Natural killer cell (primary cell): ENCODE measurements around the gene SORCS1. TPM values are rescaled to one million over a fixed set of nuclear protein-coding genes. Genes with fewer than 3 reads are reported as not detected.

Experiments used
- ATAC-seq, 3 donors: fragments of 150-1000 bp in 2 of 3; fragments of 200-7000 bp in 1 of 3; cut with Tn5 transposase; 1 replicate in 1 of 3; 2 replicates in 2 of 3; pipeline ENCODE4 v1.10.0; 2021; ENCODE audit warnings: mild to moderate bottlenecking in 2 of 3, moderate library complexity in 2 of 3
- DNase-seq, 2 donors: peaks; one replicate each; pipeline versions ENCODE4 v3.0.0 to v3.0.0-alpha.2; 2013 to 2021; ENCODE audit warnings: mixed read lengths in 1 of 2
- H3K27ac ChIP-seq: one replicate; pipeline ENCODE4 v1.5.1; 2013; ENCODE audit warnings: mild to moderate bottlenecking, low read length
- H3K27me3 ChIP-seq: one replicate; pipeline ENCODE4 v1.6.1; 2013; ENCODE audit warnings: low read length; ENCODE audit not compliant: control insufficient read depth, insufficient read depth
- H3K36me3 ChIP-seq: one replicate; pipeline ENCODE4 v1.6.1; 2013; ENCODE audit warnings: low read length; ENCODE audit not compliant: control insufficient read depth, insufficient read depth
- H3K4me1 ChIP-seq: one replicate; pipeline ENCODE4 v1.6.1; 2013; ENCODE audit warnings: low read length; ENCODE audit not compliant: control insufficient read depth, insufficient read depth
- H3K4me3 ChIP-seq: one replicate; pipeline ENCODE4 v1.5.1; 2013; ENCODE audit warnings: low read length
- H3K9me3 ChIP-seq: one replicate; pipeline ENCODE4 v1.6.1; 2013; ENCODE audit warnings: low read length; ENCODE audit not compliant: control insufficient read depth, insufficient read depth
- H3K27ac Mint-ChIP-seq, 2 donors: one replicate each; pipeline ENCODE4 v1.8.0; 2022; ENCODE audit warnings: mild to moderate bottlenecking in 2 of 2, mixed read lengths in 2 of 2, moderate library complexity in 1 of 2
- H3K27me3 Mint-ChIP-seq, 2 donors: one replicate each; pipeline ENCODE4 v1.8.0; 2022; ENCODE audit warnings: low read depth in 2 of 2, mixed read lengths in 2 of 2
- H3K36me3 Mint-ChIP-seq: one replicate; pipeline ENCODE4 v1.8.0; 2022; ENCODE audit warnings: mixed read lengths
- H3K4me1 Mint-ChIP-seq, 2 donors: one replicate each; pipeline ENCODE4 v1.8.0; 2022; ENCODE audit warnings: mixed read lengths in 2 of 2
- H3K4me3 Mint-ChIP-seq: one replicate; pipeline ENCODE4 v1.8.0; 2022; ENCODE audit warnings: mild to moderate bottlenecking, moderate library complexity, mixed read lengths
- H3K9me3 Mint-ChIP-seq, 2 donors: one replicate each; pipeline ENCODE4 v1.8.0; 2022; ENCODE audit warnings: mixed read lengths in 2 of 2
- CTCF ChIP-seq: fragments of 200-600 bp; IDR thresholded peaks from one replicate; pipeline ENCODE4 v1.8.0; 2022; ENCODE audit warnings: antibody characterized with exemption
- WGBS: methylation state at CpG from one replicate; pipeline ENCODE4 v1.1.7; 2013; ENCODE audit warnings: missing lambda C conversion rate; ENCODE audit not compliant: insufficient coverage; 5-methylcytosine and 5-hydroxymethylcytosine counted together
- intact Hi-C: fragments of 100-400 bp; cut with micrococcal nuclease; formaldehyde crosslinking; loops from one replicate; pipeline ENCODE4 v1.14.2; 2022
- total RNA-seq, 4 donors: library from RNA; stranded (reverse); fragments of 120-200 nt in 1 of 4; gene quantifications; one replicate each; pipeline versions ENCODE4 v1.2.3 to v1.2.4, GENCODE V29; 2013 to 2022

SORCS1 gene
- total RNA-seq, 3 donors from 2014 or later (not counting 1 experiment from before 2014, with no cell fraction given): not detected

- Mint-ChIP-seq H3K27ac (no peak overlapping the region), H3K9me3 (no peaks in the 10 kb centered on the region), H3K27me3 (peaks cover 7 to 18% of the 10 kb centered on the region in 2 donors), H3K4me3 (no peak overlapping the region), H3K36me3 (no peaks in the 10 kb centered on the region), H3K4me1 (no peaks in the 10 kb centered on the region)
- TF ChIP-seq CTCF: no peak
- Histone ChIP-seq H3K4me1 (no peaks in the 10 kb centered on the region), H3K4me3 (no peak overlapping the region), H3K36me3 (no peaks in the 10 kb centered on the region), H3K27ac (no peak overlapping the region), H3K27me3 (no peaks in the 10 kb centered on the region), H3K9me3 (no peaks in the 10 kb centered on the region)
- no peak for DNase-seq
- 94% methylated on average over 9 of the region's 10 CpGs for WGBS
- intact Hi-C loops: no loop called here
- ATAC-seq: no peak
Measured at GRCh38 chr10:107037192-107038122, 127.0 kb downstream of the SORCS1 start.

- Histone ChIP-seq H3K36me3 (no peaks in the 10 kb centered on the region), H3K27ac (no peak overlapping the region), H3K4me3 (no peak overlapping the region), H3K27me3 (no peaks in the 10 kb centered on the region), H3K4me1 (no peaks in the 10 kb centered on the region), H3K9me3 (no peaks in the 10 kb centered on the region)
- 79% methylated on average over 5 of the region's 5 CpGs for WGBS
- H3K36me3 Mint-ChIP-seq: no peaks in the 10 kb centered on the region
- intact Hi-C loops: no loop called here
- no peak overlapping the region for H3K4me3 Mint-ChIP-seq
- peaks cover under 1 to 4% of the 10 kb centered on the region in 2 donors for H3K4me1 Mint-ChIP-seq
- TF ChIP-seq CTCF: no peak
- H3K9me3 Mint-ChIP-seq: no peaks in the 10 kb centered on the region
- peaks cover 28 to 50% of the 10 kb centered on the region in 2 donors for H3K27me3 Mint-ChIP-seq
- DNase-seq (no peak), ATAC-seq (no peak)
- H3K27ac Mint-ChIP-seq: no peak overlapping the region
Measured at GRCh38 chr10:107033799-107034422, 130.6 kb downstream of the SORCS1 start.

GRCh38 chr10:107032700-107033401 lies 131.7 kb downstream of the SORCS1 start:
- no peak overlapping the region for H3K27ac ChIP-seq
- H3K4me1 Mint-ChIP-seq: peaks cover 11 to 15% of the 10 kb centered on the region in 2 donors
- H3K4me1 ChIP-seq: no peaks in the 10 kb centered on the region
- ATAC-seq (no peak), DNase-seq (no peak)
- H3K27ac Mint-ChIP-seq: no peak overlapping the region
- H3K9me3 ChIP-seq: no peaks in the 10 kb centered on the region
- no peak for TF ChIP-seq CTCF
- intact Hi-C loops: no loop called here
- no peak overlapping the region for H3K4me3 Mint-ChIP-seq
- H3K4me3 ChIP-seq: no peak overlapping the region
- 84% methylated on average over 10 of the region's 10 CpGs for WGBS
- H3K27me3 Mint-ChIP-seq: peaks cover 28 to 50% of the 10 kb centered on the region in 2 donors
- no peaks in the 10 kb centered on the region for H3K36me3 ChIP-seq
- no peaks in the 10 kb centered on the region for H3K36me3 Mint-ChIP-seq
- no peaks in the 10 kb centered on the region for H3K9me3 Mint-ChIP-seq
- no peaks in the 10 kb centered on the region for H3K27me3 ChIP-seq
